CD4-positive, alpha-beta T cell treated with Interleukin-6 at 100 ng/mL for 8 hours (primary cell): ENCODE measurements around the gene MLKL.
"Not testable (repeated sequence)": the region's sequence is repeated elsewhere in the genome, so short reads cannot be mapped to it uniquely, and the experiment has no call there.

Experiments
- DNase-seq: peaks from one replicate; pipeline ENCODE4 v3.0.0-alpha.2; 2020; ENCODE audit warnings: mixed read lengths, low spot score

The MLKL gene

GRCh38 chr16:74699666-74700065 is 996 bp downstream of the MLKL start:
- no peak for DNase-seq

- DNase-seq = no peak
These were observed 2.4 kb downstream of the MLKL start for GRCh38 chr16:74698222-74698621.

GRCh38 chr16:74695450-74696422 is 4.9 kb downstream of the MLKL start:
- DNase-seq = peak; percentile 76

GRCh38 chr16:74691093-74691855 is 9.4 kb downstream of the MLKL start:
- no peak for DNase-seq

- DNase-seq = no peak
These were observed 18.1 kb downstream of the MLKL start for GRCh38 chr16:74682556-74682955.

- no peak for DNase-seq
These were observed 20.0 kb downstream of the MLKL start for GRCh38 chr16:74680681-74681080.

GRCh38 chr16:74679983-74680382 is 20.7 kb downstream of the MLKL start:
- DNase-seq = no peak

- no peak for DNase-seq
These were observed 22.8 kb downstream of the MLKL start for GRCh38 chr16:74677868-74678267.

- DNase-seq = no peak
These were observed 26.8 kb downstream of the MLKL start for GRCh38 chr16:74673876-74674275.

GRCh38 chr16:74668877-74669276 is 31.8 kb downstream of the MLKL start:
- DNase-seq = not testable (repeated sequence)

- DNase-seq = no peak
These were observed 33.4 kb downstream of the MLKL start for GRCh38 chr16:74667255-74667700.

GRCh38 chr16:74666425-74667254 is 34.0 kb downstream of the MLKL start, which contains the start of gene RFWD3:
RFWD3 (minus strand) TSS chr16:74666877; CDS start chr16:74661449, 5,428 bp downstream.
- DNase-seq = peak; percentile 98

- no peak for DNase-seq
These were observed 34.6 kb downstream of the MLKL start for GRCh38 chr16:74666010-74666421.

GRCh38 chr16:74661064-74661463 is 39.6 kb downstream of the MLKL start:
- DNase-seq = no peak

GRCh38 chr16:74660383-74660782 is 40.3 kb downstream of the MLKL start:
- no peak for DNase-seq

GRCh38 chr16:74659041-74659440 is 41.6 kb downstream of the MLKL start:
- DNase-seq = no peak

- DNase-seq = no peak
These were observed 42.6 kb downstream of the MLKL start for GRCh38 chr16:74657870-74658642.

GRCh38 chr16:74654536-74655050 is 46.1 kb downstream of the MLKL start:
- DNase-seq = no peak

- not testable (repeated sequence) for DNase-seq
These were observed 47.8 kb downstream of the MLKL start for GRCh38 chr16:74652883-74653282.

- no peak for DNase-seq
These were observed 48.4 kb downstream of the MLKL start for GRCh38 chr16:74652249-74652648.

GRCh38 chr16:74651841-74652240 is 48.8 kb downstream of the MLKL start:
- DNase-seq = no peak
